HL-60/S4 treated with retinoic acid at 250 ng/mL for 4 days and 3 days (cell line): ENCODE data around the gene KRTAP5-4.
"Not testable (repeated sequence)": the region's sequence is repeated elsewhere in the genome, so short reads cannot be mapped to it uniquely, and the experiment has no call there.

Experiments
- in situ Hi-C: fragments of 300-500 bp; cut with MboI; formaldehyde crosslinking; loops from 2 replicates; pipeline ENCODE4 v1.7.0; 2022; ENCODE audit warnings: low sequenced_read_pairs

The KRTAP5-4 gene

GRCh38 chr11:1639666-1640065, 17.7 kb upstream of the KRTAP5-4 start:
- in situ Hi-C loops, result no loop called here

DNA sequence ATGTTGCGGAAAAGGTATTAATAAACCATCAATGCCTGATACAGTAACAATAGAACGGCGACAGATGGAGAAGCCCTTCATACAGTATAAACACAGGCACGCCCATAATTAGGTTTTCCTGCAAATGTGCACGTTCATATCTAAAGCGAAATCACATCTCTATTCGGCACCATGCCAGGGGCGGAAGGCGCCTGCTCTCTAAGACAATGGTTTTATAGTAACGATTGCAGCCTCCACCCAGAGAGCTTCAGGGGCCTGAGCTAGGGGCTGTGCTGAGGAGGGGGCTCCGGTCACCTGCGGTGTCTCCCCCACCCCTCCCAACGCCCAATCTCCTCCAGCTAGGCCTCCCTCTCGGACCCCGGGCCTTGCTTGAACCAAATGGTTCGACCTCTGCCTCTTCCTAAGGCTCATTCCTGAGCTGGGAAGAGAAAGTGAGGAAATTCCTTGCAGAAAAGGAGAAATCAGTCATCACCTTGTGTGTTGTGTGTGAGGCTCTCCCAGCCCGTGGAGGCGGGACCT, 17.2 kb upstream of the KRTAP5-4 start:
- in situ Hi-C loops, result no loop called here

DNA sequence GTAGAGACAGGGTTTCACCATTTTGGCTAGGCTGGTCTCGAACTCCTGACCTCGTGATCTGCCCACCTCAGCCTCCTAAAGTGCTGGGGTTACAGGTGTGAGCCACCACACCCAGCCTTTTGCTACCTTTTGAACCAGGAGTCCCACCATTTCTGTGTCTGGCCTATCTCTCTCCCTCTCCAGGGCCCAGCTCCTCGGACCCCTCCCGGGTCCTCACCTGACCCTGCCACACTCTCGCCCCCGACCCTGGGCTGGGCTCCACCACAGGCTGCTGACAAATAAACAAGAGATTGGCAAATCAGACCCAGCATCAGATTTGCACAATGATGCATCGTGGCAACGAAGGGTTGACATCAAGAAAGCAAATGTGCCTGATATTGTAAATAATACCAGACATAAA, 16.4 kb upstream of the KRTAP5-4 start:
- in situ Hi-C loops, result no loop called here

- in situ Hi-C loops, result no loop called here
These were observed 15.7 kb upstream of the KRTAP5-4 start for GRCh38 chr11:1637628-1638027.

DNA sequence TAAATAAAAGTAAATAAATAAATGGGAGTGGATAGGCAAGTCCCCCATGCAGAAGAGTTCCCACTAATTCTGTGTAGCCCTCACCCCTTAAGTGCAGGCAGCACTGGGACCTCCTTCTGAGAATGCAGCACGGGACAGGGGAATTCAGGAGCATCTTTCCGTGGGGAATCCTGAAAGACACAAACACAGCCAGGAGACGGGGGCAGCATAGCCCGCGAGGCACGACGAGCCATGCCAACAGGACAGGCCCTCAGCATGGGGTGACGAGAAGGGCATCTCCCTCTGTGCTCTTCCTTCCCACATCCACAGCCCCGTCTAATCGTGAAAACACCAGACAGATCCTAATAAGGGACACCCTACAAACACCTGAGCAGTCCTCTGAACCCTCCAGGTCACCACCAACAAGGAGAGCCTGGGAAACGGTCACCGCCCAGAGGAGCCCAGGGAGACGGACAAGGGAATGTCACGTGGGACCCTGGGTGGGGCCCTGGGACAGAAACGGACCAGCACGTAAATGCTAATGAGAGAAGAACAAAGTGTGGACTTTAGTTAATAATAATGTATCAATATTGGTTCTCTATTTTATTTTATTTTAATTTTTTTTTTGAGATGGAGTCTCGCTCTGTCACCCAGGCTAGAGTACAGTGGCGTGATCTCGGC, 14.5 kb upstream of the KRTAP5-4 start:
- in situ Hi-C loops, result no loop called here

GRCh38 chr11:1633864-1634263, 11.9 kb upstream of the KRTAP5-4 start:
- in situ Hi-C loops, result no loop called here

GRCh38 chr11:1632053-1632714, 10.2 kb upstream of the KRTAP5-4 start:
- in situ Hi-C loops, result no loop called here

DNA sequence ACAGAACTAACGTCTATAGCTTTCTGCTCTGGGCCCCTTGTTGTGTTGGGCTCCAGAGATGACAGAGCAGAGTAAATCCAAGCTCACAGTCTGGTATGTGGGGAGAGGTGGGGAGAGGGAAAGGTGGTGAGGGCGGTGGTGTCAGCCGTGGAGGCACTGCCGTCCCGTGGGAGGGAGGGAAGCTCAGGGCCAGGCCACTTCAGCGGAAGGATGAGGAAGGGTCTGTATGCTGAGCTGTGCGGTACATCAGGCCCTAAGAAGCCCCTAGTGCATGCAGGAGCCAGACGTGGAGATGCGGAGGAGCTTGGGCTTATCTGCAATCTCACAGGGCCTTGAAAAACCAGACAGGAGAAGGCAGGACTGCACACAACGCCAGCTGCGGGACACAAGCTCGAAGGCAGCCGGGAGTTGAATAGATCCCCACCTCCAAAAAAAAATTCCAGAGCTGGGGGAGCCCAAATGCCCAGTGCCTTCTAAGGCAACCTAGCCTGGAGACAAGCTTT, 9.2 kb upstream of the KRTAP5-4 start:
- in situ Hi-C loops, result no loop called here

- in situ Hi-C loops, result no loop called here
These were observed 8.3 kb upstream of the KRTAP5-4 start for GRCh38 chr11:1630271-1630670.

DNA sequence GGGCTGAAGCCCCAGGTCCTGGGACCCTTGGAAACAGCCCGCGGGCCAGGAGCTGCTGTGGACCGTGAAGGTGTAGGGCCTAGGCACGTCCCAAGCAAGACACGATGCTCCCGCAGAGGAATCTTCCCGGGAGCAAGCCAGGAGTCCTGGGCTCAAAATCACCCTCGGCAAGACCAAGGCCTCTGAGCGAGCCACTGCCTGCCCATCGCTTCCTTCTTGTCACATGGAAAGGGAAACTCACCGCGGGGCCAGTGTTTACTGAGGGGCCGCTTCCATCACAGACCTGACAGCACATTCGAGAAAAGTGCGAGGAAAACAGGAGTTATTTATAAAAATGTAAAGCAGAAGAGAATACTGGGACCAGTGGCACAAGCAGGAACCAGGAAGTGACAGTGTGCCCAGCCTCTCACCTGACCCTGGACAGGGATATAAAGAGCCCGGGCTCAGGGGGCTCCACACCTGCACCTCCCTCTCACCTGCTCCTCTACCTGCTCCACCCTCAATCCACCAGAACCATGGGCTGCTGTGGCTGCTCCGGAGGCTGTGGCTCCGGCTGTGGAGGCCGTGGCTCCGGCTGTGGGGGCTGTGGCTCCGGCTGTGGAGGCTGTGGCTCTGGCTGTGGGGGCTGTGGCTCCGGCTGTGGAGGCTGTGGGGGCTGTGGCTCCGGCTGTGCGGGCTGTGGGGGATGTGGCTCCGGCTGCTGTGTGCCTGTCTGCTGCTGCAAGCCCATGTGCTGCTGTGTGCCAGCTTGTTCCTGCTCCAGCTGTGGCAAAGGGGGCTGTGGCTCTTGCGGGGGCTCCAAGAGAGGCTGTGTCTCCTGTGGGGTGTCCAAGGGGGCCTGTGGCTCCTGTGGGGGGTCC, 7.6 kb upstream of the KRTAP5-4 start, which contains the start of gene KRTAP5-5:
KRTAP5-5 (plus strand) TSS at position 450 of the 860 bp plus-strand sequence; CDS start at position 516, 66 bp downstream.
- in situ Hi-C loops, result no loop called here

DNA sequence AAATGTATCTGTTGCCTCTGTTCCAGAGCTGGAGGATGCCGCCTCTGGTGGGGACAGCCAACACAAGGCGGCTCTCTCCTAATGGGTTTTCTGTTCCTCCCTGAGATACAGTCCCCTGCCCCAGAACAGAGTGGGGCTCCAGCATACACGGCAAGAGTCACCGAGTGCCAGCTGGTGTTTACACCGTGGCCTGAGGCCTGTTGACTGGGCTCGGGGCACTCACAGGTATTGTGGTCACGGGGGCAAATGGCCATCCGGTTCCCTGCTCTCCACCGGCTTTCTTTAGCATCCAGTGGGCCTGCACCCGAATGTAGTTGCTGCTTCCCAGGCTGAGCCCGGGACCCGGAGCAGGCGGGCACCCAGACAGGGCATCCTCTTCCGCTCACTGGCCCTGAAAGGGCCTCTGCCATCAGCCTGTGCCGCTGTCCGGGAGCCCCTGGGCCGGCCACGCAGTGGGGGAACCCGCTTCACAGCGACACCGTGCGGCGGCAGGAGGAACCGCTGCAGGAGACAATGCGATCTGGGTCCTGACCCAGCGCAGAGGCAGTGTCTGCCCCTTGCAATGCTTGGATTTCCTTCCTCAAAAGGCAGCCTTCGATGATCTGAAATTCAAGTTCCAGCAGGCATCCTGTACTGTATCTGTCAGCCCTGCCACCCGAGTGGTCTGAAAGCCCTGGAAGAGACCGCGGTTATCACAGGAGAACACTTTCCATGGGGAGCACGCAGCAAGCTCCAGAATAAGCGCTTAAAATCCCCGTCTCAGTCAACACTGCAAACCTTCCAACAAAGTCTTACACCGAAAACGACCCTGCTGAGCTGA, 6.8 kb upstream of the KRTAP5-4 start:
- in situ Hi-C loops, result no loop called here

DNA sequence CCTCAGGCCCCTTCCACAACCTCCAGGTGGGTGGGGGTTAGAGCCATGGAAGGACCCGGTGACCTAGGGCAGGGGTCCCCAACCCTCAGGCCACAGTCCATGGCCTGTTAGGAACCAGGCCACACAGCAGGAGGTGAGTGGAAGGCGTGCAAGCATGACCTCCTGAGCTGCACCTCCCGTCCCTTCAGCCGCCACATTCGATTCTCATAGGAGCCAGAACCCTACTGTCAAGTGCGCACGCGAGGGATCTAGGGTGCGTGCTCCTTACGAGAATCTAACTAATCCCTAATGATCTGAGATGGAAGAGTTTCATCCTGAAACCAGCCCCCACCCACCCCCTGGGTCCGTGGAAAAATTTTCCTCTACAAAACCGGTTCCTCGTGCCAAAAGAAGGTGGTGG, 3.6 kb upstream of the KRTAP5-4 start:
- in situ Hi-C loops, result no loop called here

- in situ Hi-C loops, result no loop called here
These were observed 2.7 kb upstream of the KRTAP5-4 start for GRCh38 chr11:1624621-1625020.

DNA sequence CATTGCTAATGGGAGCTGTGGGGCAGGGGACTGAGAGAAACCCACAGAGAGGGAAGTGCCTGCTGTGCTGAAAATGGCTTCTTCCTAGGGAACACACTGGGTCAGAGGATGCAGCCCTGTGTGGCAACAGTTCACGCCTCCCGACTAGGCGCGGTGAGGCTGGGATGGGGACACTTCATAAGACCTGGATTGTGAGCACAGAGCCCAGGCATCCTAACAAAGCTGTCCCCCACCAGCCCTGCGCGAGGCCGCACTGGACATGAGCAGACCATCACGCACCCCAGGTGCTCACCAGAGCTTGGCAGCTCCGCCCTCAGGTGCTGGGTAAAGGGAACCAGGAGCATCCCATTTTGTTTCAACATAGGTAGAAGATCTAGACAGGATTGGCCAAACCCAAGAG, 1.8 kb upstream of the KRTAP5-4 start:
- in situ Hi-C loops, result no loop called here

DNA sequence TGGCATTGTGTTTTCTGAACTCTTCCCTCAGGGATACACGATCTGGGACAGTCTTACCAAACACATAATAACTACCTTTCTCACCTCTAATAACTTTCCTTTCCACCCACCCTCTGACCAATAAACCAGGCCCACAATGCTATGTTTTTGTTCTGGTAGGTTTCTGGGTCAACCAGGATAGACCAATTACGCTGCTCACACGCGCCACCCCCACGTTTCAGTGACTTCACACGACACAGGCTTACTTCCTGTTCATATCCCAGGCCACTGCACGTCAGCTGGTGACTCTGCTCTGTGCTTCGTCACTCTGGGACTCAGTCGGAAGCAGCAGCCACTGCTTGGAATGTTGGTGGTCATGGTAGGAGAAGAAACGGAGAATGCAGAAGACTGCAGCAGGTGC, 2.5 kb downstream of the KRTAP5-4 start:
- in situ Hi-C loops, result no loop called here

DNA sequence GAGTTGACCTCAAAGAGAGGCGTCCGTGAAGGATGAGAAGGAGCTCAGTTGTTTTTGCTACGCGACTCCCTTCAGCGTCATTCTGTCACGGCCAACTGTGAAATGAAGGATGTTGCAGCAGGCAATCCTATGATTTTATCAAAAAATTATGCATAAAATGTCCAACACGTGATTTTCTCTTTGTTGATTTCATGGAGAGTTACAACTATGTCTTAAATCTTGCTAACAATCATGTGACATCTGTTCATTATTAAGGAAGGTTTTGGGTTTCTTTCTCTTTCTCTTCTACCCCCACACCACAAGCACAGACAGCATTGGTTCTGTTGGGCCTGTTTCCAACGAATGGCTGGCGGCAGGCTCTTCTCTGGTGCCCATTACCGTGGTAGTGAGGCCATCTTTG, 3.7 kb downstream of the KRTAP5-4 start:
- in situ Hi-C loops, result no loop called here

GRCh38 chr11:1608363-1608762, 13.6 kb downstream of the KRTAP5-4 start, which contains the start of gene KRTAP5-3:
Gene KRTAP5-3, minus strand, starts transcription at chr11:1608463. Its CDS starts 78 bp downstream, at chr11:1608385.
- in situ Hi-C loops, result no loop called here

- in situ Hi-C loops, result not testable (repeated sequence)
These were observed 14.0 kb downstream of the KRTAP5-4 start for GRCh38 chr11:1607901-1608300.

GRCh38 chr11:1607156-1607845, 14.6 kb downstream of the KRTAP5-4 start:
- in situ Hi-C loops, result not testable (repeated sequence)

GRCh38 chr11:1605923-1606322, 16.0 kb downstream of the KRTAP5-4 start:
- in situ Hi-C loops, result not testable (repeated sequence)
